H9 (cell line): ENCODE data around the gene ZMYND11. TPM values are rescaled to one million over a fixed set of nuclear protein-coding genes. Genes with fewer than 3 reads are reported as not detected.

Experiments used
- DNase-seq: peaks from one replicate; pipeline ENCODE4 v3.0.0-alpha.2; 2017
- H2AFZ ChIP-seq: one replicate; pipeline ENCODE4 v1.6.1; 2013; ENCODE audit warnings: mild to moderate bottlenecking, low read length, control low read depth, moderate library complexity
- H2AK5ac ChIP-seq: 2 replicates; pipeline ENCODE4 v1.6.1; 2013; ENCODE audit warnings: low read length, control low read depth, mixed read lengths; ENCODE audit not compliant: insufficient read length
- H2BK120ac ChIP-seq: one replicate; pipeline ENCODE4 v1.6.1; 2013; ENCODE audit warnings: low read depth, mild to moderate bottlenecking, low read length, control low read depth, inconsistent platforms; ENCODE audit not compliant: poor library complexity, severe bottlenecking
- H2BK12ac ChIP-seq: 2 replicates; pipeline ENCODE4 v1.6.1; 2013; ENCODE audit warnings: low read length, control low read depth, mixed read lengths, low read depth; ENCODE audit not compliant: insufficient read length
- H2BK15ac ChIP-seq: 2 replicates; pipeline ENCODE4 v1.6.1; 2013; ENCODE audit warnings: low read depth, low read length, control low read depth
- H2BK20ac ChIP-seq: one replicate; pipeline ENCODE4 v1.6.1; 2013; ENCODE audit warnings: low read depth, mild to moderate bottlenecking, low read length, control low read depth, inconsistent platforms; ENCODE audit not compliant: poor library complexity, severe bottlenecking
- H2BK5ac ChIP-seq: 2 replicates; pipeline ENCODE4 v1.6.1; 2013; ENCODE audit warnings: low read length, control low read depth, mixed read lengths; ENCODE audit not compliant: insufficient read length
- H3K14ac ChIP-seq: 2 replicates; pipeline ENCODE4 v1.6.1; 2013; ENCODE audit warnings: low read length, control low read depth; ENCODE audit not compliant: insufficient read depth
- H3K18ac ChIP-seq: 2 replicates; pipeline ENCODE4 v1.6.1; 2013; ENCODE audit warnings: low read depth, mild to moderate bottlenecking, mixed read lengths, low read length, control low read depth; ENCODE audit not compliant: insufficient read length
- H3K23ac ChIP-seq: 2 replicates; pipeline ENCODE4 v1.6.1; 2013; ENCODE audit warnings: low read length, control low read depth, mixed read lengths, low read depth; ENCODE audit not compliant: insufficient read length
- H3K23me2 ChIP-seq: 2 replicates; pipeline ENCODE4 v1.6.1; 2013; ENCODE audit warnings: low read depth, mild to moderate bottlenecking, mixed read lengths, low read length, control low read depth; ENCODE audit not compliant: insufficient read length, poor library complexity, severe bottlenecking
- H3K27ac ChIP-seq: 2 replicates; pipeline ENCODE4 v1.5.1; 2013; ENCODE audit warnings: low read length, control low read depth, mixed read lengths, low read depth; ENCODE audit not compliant: insufficient read length
- H3K27me3 ChIP-seq: 2 replicates; pipeline ENCODE4 v1.6.1; 2013; ENCODE audit warnings: low read length, control low read depth, inconsistent platforms; ENCODE audit not compliant: insufficient read depth
- H3K4ac ChIP-seq: 2 replicates; pipeline ENCODE4 v1.6.1; 2013; ENCODE audit warnings: low read depth, mild to moderate bottlenecking, control low read depth, inconsistent platforms, low read length, moderate library complexity
- H3K4me1 ChIP-seq: 2 replicates; pipeline ENCODE4 v1.6.1; 2013; ENCODE audit warnings: low read length, control low read depth, inconsistent platforms; ENCODE audit not compliant: insufficient read depth
- H3K4me2 ChIP-seq: 2 replicates; pipeline ENCODE4 v1.6.1; 2013; ENCODE audit warnings: low read length, control low read depth, mixed read lengths; ENCODE audit not compliant: insufficient read length, insufficient read depth
- H3K56ac ChIP-seq: 2 replicates; pipeline ENCODE4 v1.6.1; 2013; ENCODE audit warnings: low read depth, mild to moderate bottlenecking, mixed read lengths, low read length, control low read depth; ENCODE audit not compliant: insufficient read length
- H3K79me1 ChIP-seq: 2 replicates; pipeline ENCODE4 v1.6.1; 2013; ENCODE audit warnings: low read depth, mild to moderate bottlenecking, moderate library complexity, low read length, control low read depth, inconsistent platforms; ENCODE audit not compliant: insufficient read depth, poor library complexity, severe bottlenecking
- H3K79me2 ChIP-seq: 2 replicates; pipeline ENCODE4 v1.6.1; 2013; ENCODE audit warnings: low read length, control low read depth, inconsistent platforms; ENCODE audit not compliant: insufficient read depth
- H3K9ac ChIP-seq: 2 replicates; pipeline ENCODE4 v1.6.1; 2013; ENCODE audit warnings: low read length, control low read depth, mixed read lengths; ENCODE audit not compliant: insufficient read length; ENCODE audit errors: extremely low read depth
- H3K9me3 ChIP-seq: one replicate; pipeline ENCODE4 v1.6.1; 2013; ENCODE audit warnings: low read depth, low read length, inconsistent platforms; ENCODE audit not compliant: control insufficient read depth
- H3T11ph ChIP-seq: one replicate; pipeline ENCODE4 v1.6.1; 2013; ENCODE audit warnings: mild to moderate bottlenecking, low read length, control low read depth, inconsistent platforms
- H4K20me1 ChIP-seq: one replicate; pipeline ENCODE4 v1.6.1; 2013; ENCODE audit not compliant: control insufficient read depth, insufficient read length, insufficient read depth
- H4K5ac ChIP-seq: 2 replicates; pipeline ENCODE4 v1.6.1; 2013; ENCODE audit warnings: low read depth, mild to moderate bottlenecking, mixed read lengths, low read length, control low read depth; ENCODE audit not compliant: insufficient read length
- H4K8ac ChIP-seq: replicated peaks from 2 replicates; pipeline ENCODE4 v1.6.1; 2013; ENCODE audit warnings: low read length, control low read depth, mixed read lengths, low read depth; ENCODE audit not compliant: insufficient read length
- H4K91ac ChIP-seq: 2 replicates; pipeline ENCODE4 v1.6.1; 2013; ENCODE audit warnings: low read depth, mild to moderate bottlenecking, moderate library complexity, mixed read lengths, low read length, control low read depth; ENCODE audit not compliant: insufficient read length
- H3K27ac Mint-ChIP-seq, 3 experiments: 2 replicates in 2 of 3; 3 replicates in 1 of 3; pipeline ENCODE4 v1.8.0; 2020 to 2021; ENCODE audit warnings: mixed read lengths in 3 of 3, mild to moderate bottlenecking in 1 of 3, moderate library complexity in 1 of 3
- H3K27me3 Mint-ChIP-seq: 2 replicates; pipeline ENCODE4 v1.8.0; 2021; ENCODE audit warnings: low read depth, mild to moderate bottlenecking, moderate library complexity, mixed read lengths
- H3K36me3 Mint-ChIP-seq, 3 experiments: 2 replicates in 2 of 3; 3 replicates in 1 of 3; pipeline ENCODE4 v1.8.0; 2020 to 2021; ENCODE audit warnings: low read depth in 3 of 3, mixed read lengths in 3 of 3; ENCODE audit not compliant: insufficient read depth in 1 of 3
- H3K4me1 Mint-ChIP-seq, 2 experiments: 2 replicates each; pipeline ENCODE4 v1.8.0; 2020; ENCODE audit warnings: mixed read lengths in 2 of 2
- H3K4me3 Mint-ChIP-seq, 2 experiments: 2 replicates in 1 of 2; 3 replicates in 1 of 2; pipeline ENCODE4 v1.8.0; 2020 to 2021; ENCODE audit warnings: mild to moderate bottlenecking in 2 of 2, mixed read lengths in 2 of 2, moderate library complexity in 1 of 2
- H3K9me3 Mint-ChIP-seq, 2 experiments: 2 replicates in 1 of 2; 3 replicates in 1 of 2; pipeline ENCODE4 v1.8.0; 2020; ENCODE audit warnings: mild to moderate bottlenecking in 2 of 2, mixed read lengths in 2 of 2, moderate library complexity in 1 of 2
- CTCF ChIP-seq: fragments of 200-600 bp; sonication (generic); conservative IDR thresholded peaks from 3 replicates; pipeline ENCODE4 v1.8.0; 2021; ENCODE audit warnings: antibody characterized with exemption, mild to moderate bottlenecking
- WGBS: extraction: QIAGEN DNeasy Blood & Tissue Kit; methylation state at CpG from one replicate; pipeline ENCODE4 v1.1.7; 2013; ENCODE audit warnings: missing lambda C conversion rate, low lambda C conversion rate, mixed read lengths; ENCODE audit not compliant: insufficient read length; ENCODE audit errors: extremely low coverage; 5-methylcytosine and 5-hydroxymethylcytosine counted together
- total RNA-seq: library from RNA; stranded (reverse); gene quantifications from 2 replicates; pipeline ENCODE4 v1.2.1, GENCODE V29; 2021

ZMYND11 gene
- total RNA-seq, 1 experiment from 2014 or later = 33.7 TPM

DNA sequence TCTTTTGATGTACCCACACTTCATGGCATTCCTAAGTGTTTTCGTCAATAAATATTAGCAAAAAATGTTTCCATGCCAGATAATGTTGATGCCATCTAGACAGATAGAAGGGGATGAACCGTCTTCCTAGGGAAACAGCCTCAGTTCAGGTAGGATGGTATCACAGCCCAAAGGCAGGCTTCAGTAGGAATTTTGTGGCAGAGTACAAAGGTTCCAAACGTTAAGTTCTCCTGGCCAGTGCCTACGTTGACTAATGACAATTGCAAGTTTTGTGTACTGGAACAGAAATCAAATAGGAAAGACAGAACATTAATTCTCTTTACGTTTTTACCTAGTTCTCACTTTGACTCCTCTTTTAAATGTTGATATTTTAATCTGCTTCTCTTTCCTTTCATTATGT lies 75.0 kb downstream of the ZMYND11 start:
- Histone ChIP-seq H2AK5ac (no peak overlapping the region), H2BK15ac (no peak overlapping the region), H3K27me3 (no peaks in the 10 kb centered on the region), H3K56ac (no peak overlapping the region), H2BK5ac (no peak overlapping the region), H2BK120ac (no peak overlapping the region), H4K91ac (no peak overlapping the region), H3K4me1 (no peaks in the 10 kb centered on the region), H3K23me2 (no peaks in the 10 kb centered on the region), H2AFZ (no peak overlapping the region), H4K20me1 (no peaks in the 10 kb centered on the region), H3K79me1 (no peaks in the 10 kb centered on the region), H4K8ac (no peak overlapping the region), H2BK12ac (no peak overlapping the region), H3T11ph (no peak overlapping the region), H3K18ac (no peak overlapping the region), H3K4me2 (no peak overlapping the region), H3K27ac (no peak overlapping the region), H3K9me3 (no peaks in the 10 kb centered on the region), H3K79me2 (no peaks in the 10 kb centered on the region), H2BK20ac (no peak overlapping the region), H3K4ac (no peak overlapping the region), H4K5ac (no peak overlapping the region), H3K23ac (no peak overlapping the region), H3K14ac (no peak overlapping the region), H3K9ac (no peak overlapping the region)
- DNase-seq = no peak
- Mint-ChIP-seq H3K4me3 (no peak overlapping the region), H3K9me3 (peaks cover 3 to 4% of the 10 kb centered on the region in 2 experiments; a peak in 3 of 5 replicates), H3K36me3 (peaks cover 7 to 17% (median 13%) of the 10 kb centered on the region in 3 experiments; a peak in 6 of 7 replicates), H3K4me1 (no peaks in the 10 kb centered on the region), H3K27me3 (no peaks in the 10 kb centered on the region), H3K27ac (no peak overlapping the region; a peak in 1 of 7 replicates)
- no CpG with 5 or more reads among the region's 5 CpGs for WGBS
- TF ChIP-seq CTCF = no peak
